Stimulated activated CD4-positive, alpha-beta T cell treated with anti-CD3 and anti-CD28 coated beads, Interleukin-1b, Interleukin-23, amount 100 ng/mL, for 24 hours (primary cell): ENCODE data around the gene UMAD1.
"Not testable (repeated sequence)": the region's sequence is repeated elsewhere in the genome, so short reads cannot be mapped to it uniquely, and the experiment has no call there.

Source experiments
- DNase-seq, 4 experiments: peaks; one replicate each; pipeline ENCODE4 v3.0.0-alpha.2; 2020; ENCODE audit warnings: low read depth in 4 of 4, low spot score in 1 of 4

UMAD1 gene

DNA sequence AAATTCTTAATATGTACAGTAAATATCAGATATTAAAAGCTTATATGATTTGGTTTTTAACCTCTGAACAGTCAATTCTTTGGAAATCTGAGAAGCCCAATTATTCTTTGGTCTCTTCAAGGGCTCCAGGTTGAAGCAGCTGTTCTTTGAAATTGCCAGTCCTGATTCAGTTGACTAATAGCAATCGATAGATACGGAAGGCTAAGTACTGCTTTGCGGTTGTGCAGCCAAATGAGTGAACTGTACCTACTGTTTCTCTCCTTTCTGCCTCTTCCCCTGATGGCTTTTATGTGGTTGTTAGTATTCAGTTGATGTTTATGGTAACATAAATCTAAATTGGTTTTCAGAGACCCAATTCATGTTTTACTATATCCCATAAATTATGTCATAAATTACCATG, 181.0 kb downstream of the UMAD1 start:
- DNase-seq: no peak

DNA sequence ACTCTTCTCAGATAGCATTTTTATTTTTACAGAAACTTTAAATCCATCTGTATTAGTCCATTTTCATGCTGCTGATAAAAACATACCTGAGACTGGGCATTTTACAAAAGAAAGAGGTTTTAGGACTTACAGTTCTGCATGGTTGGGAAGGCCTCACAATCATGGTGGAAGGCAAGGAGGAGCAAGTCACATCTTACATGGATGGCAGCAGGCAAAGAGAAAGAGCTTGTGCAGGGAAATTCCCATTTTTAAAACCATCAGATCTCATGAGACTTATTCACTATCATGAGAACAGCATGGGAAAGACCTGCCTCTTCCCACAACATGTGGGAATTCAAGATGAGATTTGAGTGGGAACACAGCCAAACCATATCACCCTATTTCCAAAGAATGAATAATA, 184.7 kb downstream of the UMAD1 start:
- DNase-seq: not testable (repeated sequence)

DNA sequence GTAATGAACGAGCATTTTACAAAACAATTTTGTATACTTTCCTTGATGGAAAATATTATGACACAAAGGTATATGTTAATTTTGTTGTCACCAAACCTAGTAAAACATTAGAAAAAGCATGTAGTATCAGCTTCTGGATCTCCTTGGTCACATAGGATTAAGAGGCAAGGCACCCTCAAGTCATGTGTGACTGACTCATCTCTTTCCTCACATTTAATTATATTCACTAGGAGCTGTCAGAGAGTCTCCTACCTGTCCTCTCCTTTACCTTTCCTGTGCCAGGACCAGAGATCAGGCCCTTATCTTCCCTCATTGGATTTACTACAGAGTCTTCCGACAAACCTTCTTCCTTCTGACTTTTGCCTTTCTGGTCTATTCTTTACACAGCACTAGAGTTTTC, 189.1 kb downstream of the UMAD1 start:
- DNase-seq: no peak

DNA sequence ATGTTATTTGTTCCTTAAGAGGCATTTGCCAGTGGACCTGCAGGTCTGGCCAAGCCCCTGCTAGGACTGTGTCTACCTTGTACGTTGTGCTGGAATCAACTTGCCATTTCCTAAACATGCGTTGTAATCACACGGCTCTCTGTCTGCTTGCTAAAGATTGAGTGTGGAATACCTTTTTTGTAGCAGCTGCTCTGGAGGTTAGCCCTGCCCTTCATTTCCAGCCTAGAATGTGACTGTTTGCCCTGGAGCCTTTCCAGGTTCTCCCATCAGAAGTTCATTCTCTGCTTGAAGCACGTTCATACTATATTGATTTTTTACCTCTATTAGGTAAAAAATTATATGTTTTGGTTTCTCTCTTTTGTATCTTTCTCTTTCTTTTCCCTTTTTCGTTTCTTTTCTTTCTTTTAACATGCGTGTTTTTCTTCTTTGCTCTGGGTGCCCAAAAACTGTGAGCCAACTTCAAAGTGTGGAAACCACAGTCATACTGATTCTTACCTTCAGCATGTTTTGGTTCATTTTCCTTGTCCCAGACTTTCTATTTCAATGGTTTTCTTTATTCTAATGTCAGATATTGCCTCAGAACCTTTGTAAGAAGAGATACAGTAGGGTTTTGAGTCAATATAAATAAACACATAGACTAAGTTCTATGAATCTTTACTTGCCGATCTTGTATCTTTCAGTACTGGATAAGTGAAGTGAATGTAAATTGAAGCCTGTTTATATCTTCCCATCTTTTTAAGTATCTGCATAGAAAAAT, 189.7 kb downstream of the UMAD1 start:
- DNase-seq: no peak

DNA sequence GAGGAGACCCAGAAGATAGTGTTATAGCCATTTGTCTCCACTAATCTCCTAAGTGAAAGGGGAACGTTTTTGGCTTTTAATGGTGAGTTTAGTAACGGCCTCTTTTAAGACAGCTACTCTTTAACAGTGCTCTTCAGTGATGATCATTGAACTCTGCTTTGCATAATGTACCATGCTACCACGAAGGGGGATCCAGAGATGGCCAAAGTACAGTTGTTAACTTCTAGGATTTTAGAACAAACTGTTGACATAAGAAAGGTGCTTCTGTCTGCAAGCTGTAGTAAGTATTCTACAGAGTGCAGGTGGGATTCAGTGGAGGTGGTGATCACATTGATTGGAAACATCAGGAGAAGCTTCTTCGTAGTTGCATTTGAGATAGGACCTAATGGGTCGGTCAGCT, 192.0 kb downstream of the UMAD1 start:
- DNase-seq: no peak

DNA sequence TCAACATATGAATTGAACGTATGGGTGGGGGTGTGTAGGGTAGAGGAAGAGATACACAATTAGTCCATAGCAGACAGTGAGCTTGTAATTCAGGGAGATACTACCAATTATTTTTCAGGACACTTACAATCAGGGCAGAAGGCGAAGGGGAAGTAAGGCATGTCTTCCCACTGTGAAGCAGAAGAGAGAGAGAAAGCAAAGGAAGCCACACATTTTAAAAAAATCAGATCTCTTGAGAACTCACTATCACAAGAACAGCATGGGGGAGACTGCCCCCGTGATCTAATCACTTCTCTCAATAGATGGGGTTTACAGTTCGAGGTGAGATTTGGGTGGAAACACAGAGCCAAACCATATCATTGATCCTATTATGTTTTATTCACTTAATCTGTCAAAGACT, 194.2 kb downstream of the UMAD1 start:
- DNase-seq: no peak

DNA sequence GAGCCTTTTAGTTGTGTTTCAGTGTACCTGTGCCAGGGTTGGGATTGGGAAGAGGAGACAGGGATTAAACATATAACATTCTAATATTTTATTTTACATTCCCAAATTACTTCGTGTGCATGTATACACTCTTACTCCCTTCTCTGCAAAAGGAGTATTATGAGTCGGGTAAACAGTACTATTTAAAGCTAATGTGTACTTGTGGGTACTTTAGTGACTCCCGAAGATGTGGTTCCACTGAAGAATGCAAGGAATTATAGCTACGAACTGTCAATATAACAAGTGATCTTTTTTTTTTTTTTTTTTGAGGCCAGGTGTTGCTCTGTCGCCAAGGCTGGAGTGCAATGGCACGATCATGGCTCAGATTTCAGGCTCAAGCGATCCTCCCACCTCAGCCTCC, 200.5 kb downstream of the UMAD1 start:
- DNase-seq: no peak

DNA sequence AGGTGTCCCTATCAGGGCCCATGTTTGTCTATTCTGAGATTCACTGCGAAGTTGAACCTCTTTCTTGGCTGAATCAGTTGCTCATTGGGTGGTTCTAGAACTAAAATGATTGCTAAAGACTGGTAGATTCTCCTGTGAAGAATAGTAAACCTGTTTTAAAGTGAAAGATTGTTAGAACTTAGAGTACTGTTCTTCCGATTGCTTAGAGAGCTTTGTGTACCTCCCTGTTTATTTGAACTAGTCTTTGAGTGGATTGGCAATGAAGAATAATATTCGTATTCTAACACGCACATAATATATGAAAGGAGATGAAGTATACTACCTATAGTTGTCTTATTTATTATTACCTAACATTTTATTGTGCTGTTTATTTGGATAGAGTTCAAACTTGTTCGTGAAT, 202.7 kb downstream of the UMAD1 start:
- DNase-seq: no peak

DNA sequence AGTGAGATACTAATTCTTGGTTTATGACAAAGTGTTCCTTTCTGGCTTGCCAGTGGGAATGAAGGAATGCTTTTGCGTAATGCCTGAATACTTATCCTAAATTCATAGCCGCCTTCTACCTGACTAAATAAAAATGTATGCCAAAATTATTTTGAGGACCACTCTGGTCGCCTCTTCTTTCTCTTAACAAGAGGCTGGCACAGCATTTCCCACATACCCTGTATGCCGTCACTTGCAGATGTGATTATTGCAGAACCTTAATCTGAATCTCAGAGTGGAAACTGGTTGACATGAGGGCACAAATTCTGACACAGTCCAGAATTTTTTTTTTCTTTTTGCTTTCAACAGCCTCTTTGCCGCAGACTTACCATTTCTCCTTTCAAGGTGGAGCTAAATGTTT, 203.4 kb downstream of the UMAD1 start:
- no peak for DNase-seq

DNA sequence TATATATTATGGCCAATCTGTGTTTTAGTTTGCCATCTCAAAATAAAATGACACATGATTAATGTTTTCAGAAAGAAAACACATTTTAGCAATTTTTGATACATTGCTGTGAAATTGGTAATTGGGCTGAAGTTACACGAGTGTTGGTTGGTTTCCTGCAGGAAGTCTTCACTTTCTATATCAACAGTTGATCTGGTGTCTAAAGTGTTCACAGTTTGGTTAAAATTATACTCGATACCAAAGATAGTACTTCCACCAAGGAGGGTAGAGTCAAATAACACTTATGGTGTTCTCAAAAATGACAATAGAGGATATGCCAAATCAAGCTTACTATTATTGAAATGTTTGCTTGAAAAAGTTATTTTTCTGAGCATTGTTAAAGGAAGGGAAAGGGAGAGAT, 207.7 kb downstream of the UMAD1 start:
- no peak for DNase-seq

DNA sequence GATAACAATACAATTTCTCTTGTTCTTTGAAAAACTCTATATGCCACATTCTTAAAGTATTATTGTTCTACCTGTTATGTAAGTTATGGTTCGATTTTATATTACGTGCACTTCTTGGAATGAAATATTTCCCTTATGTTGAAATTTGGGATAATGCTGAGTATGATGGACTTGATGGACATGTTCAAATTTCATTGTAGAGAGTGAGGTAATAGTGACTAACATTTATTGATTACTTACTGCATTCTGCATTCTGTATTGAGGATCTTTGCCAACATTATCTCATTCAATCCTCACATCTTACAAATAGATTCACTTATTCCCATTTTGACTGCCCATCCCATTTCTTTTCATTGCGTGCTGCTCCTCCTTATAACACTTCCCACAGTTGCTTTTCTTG, 208.3 kb downstream of the UMAD1 start:
- DNase-seq: no peak

DNA sequence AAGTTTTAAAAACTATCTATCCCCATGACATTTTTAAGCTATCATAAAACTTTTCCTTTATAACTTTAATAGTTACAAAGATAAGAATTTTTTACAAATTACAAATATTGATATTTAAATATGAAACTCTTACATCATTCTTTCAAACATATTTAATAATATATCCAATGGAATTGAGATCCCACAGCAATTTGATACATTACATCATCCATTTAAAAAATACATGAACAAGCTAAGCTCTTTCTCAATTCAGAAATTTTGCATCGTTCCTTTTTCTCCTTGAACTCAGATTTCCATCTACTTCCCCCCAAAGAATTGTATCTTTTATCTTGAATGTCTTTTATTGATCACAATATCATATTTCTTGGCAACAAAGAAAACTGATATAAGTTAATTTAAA, 209.6 kb downstream of the UMAD1 start:
- DNase-seq: no peak

DNA sequence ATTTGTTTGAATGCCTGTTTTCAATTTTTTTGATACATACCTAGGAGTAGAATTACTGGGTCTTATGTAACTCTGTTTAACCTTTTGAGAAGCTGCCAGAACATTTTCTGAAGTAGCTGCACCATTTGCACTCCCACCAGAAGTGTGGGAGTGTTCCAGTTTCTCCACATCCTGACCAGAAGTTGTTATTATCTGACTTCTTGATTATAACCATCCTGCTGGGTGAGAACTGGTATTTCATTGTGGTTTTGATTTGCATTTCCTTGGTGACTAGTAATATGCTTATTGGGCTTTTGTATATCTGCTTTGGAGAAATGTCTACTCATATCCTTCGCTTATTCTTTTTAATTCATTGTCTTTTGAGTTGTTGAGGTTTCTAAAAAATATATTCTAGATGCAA, 210.8 kb downstream of the UMAD1 start:
- DNase-seq: no peak

DNA sequence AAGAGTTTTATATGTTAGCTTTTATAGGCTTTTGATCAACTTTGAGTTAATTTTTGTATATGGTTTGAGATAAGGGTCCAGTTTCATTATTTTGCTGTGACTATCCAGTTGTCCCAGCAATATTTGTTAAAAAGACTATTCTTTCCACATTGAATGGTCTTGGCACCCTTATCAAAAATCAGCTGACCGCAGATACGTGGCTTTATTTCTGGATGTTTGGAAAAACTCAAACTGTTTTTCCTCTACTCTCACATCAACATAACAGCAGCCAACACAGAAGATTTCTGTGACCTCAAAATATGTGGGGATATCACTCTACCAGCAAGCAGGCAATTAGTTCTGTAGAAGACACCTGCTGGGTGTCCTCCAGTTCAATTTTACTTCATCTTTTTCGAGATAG, 211.4 kb downstream of the UMAD1 start:
- no peak for DNase-seq

DNA sequence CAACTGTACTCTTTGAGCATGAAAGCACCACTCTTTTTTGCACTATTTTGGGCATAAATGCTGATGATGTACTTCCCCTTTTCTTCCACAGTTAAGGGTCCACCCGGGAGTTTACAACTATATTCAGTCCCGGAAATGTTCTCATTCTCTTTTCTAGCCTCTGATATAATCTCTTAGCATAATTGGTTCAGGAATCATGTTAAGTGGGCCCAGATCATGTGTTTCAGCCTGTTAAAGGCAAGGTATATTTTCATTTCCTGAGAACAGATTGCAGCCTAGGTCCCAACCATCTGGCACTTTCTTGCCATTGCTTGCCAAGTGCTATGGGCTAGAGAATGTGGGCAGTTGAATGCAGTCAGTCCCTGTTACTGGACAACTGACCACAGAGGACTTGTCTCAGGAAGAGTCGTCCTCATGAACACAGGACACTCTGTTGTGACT, 216.6 kb downstream of the UMAD1 start:
- no peak for DNase-seq

DNA sequence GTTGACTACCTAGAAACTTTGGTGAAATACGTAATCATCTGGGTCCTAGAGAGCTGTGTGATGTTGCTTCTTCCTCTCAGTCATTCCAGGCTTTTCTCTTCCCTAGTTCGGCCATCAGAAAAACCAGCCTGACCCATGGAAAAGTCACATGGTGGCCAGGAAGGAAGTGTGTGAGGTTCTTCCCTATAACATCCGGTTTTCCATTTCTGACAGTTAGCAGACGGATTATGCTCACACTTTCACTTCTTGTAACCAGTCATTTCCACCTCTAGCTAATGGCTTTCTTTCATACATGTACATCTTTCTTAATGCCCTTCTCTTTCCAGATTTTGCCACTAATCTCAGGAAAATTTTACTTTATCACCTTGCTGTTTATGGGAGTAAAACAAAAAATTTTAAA, 218.0 kb downstream of the UMAD1 start:
- no peak for DNase-seq

DNA sequence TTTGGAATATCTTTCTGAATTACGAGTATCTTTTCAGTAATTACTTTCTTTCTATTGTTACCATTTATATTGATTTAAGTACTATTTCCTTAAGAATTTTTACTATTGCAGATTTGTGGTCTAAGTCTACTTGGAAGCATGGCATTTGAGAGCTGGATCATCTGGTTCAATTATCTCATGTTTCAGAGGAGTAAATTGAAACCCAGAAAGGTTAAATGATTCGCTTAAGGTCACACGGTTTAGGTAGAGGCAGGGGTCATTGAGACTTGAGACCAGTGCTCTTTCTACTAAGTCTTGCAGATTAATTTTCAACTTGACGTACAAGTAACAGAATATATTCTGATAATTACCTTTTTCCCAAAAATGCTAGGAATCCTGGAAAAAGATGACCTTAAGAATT, 218.9 kb downstream of the UMAD1 start:
- no peak for DNase-seq

DNA sequence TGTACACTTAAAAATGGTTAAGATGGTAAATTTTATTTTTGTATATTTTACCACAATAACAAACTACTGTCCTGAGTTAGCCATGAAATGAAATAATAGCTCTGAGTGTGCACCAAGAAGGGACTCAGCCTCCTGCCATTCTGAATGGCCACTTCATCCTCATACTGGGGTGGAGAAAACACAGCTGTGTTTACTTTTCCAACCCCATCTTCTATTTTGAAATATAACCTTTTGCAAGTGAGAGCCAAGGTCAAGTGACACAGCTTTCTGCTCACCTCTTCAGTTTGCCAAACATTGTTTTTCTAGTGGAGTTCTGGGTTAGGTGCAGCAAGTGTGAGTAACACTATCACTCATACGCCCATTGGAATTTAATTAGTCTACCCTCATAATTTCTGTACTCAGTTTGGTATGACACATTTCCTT, 220.7 kb downstream of the UMAD1 start:
- no peak for DNase-seq

DNA sequence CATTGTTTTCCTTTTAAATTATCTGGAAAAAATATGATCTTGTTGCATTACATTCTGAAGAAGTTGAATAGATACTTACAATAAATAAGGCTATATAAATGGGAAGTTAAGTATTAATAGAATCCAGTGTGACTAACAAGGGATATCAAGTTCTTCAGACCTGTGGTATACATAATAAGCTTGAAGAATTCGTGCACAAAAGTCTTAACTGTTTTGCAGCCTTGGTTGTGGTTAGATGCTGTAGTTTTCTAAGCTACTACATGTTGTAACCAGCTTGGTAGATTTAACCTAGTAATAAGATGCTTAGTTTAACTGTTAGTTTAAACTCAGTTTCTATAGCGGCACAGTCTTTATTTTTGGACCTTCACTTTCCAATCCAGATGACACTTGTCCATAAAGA, 221.8 kb downstream of the UMAD1 start:
- no peak for DNase-seq

DNA sequence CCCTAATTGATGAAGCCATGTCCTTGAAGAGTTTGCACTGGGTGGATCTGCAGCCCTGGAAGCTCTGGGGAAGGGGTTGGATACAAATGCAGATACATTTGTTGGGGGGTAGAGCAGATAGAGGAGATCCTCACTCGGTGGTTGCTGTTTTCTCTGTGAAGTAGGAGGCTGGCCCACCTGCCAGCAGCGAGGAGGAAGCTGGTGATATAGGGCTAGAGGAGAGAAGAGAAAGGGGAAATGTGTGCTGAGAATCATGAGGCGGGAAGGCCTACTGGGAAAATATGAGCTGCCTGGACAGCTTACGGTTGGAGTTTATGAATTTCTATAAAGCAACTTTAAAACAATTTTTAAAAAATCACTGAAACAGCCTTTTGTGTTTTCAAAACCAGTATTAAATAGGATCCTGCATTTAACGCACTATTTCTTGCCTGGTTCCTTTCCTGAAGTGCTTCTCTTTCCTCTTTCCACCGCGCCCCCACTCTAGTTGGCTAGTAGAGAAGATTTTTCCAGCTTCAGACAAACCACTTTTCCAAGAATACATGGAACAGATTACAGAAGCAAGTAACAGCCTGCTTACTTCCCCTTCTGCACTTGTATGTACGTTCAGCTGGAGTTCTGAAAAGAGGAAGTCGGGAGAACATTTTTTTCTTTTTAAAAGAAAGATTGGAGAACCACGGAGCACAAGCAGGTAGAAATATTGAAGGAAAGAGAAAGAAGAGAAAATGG, 227.5 kb downstream of the UMAD1 start:
- DNase-seq: no peak

DNA sequence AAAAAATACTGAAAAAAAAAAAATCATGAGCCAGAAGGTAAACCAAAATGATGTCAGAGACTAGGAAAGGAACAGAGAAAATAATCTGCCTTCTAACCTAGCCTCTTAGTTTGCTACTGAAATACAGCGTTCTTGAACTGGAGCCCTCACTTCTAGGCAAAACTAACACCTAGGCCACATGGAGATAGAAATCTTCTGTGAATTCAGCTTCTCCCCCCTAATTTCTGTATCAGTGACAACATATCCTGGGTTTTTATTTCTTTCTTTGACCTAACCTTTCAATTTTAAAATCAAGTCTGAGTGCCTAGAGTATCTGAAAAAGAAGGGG, 228.0 kb downstream of the UMAD1 start:
- DNase-seq: no peak

DNA sequence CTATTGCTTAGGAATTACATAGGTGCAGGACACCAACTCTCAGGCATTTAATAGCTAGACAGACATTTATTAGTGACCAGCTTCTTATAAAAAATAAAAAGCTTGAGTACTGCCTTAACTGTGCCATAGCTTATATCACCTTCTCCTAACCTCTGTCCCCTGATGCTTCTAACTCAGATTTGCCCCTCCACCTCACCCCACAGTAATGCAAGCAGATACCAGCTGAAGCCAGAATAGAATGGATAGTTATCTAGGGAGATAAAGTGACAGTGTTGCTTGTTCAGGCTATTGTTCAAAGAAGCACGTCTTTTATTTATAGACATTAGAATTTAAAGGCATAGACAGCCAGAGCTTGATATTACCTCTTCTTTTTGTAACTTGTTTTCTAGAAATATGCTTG, 228.5 kb downstream of the UMAD1 start:
- no peak for DNase-seq

DNA sequence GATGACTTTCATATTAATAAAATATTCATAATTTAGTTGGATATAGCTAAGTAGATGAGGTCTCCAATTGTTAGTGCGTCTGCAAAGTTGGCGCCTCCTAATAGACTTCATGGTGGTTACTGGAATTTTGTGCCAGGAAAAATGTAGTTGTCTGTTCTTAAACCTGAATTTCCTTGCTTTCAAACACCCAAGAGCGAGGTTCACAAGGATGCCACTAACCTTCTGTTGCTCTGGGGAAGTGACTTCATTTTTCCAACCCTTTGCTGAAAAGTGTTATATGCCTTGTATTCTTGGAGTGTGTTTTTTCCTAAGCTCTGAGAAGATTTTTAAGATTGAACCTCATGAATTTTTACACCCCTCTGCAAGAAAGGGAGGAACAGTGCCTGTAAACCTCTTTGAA, 229.1 kb downstream of the UMAD1 start:
- no peak for DNase-seq
